GM19438 (cell line): ENCODE results near the gene ARPC5L.
"Not testable (repeated sequence)": the region's sequence is repeated elsewhere in the genome, so short reads cannot be mapped to it uniquely, and the experiment has no call there.

Experiments
- ATAC-seq: cut with Tn5 transposase; IDR thresholded peaks from one replicate; pipeline ENCODE4 v1.9.1; 2021; ENCODE audit warnings: low read depth; ENCODE audit not compliant: unreplicated experiment

ARPC5L gene

GRCh38 chr9:124861342-124862229, at the start of gene ARPC5L, which contains the start of gene RPL35:
ARPC5L (plus strand) TSS chr9:124862130; CDS start chr9:124869291, 7,161 bp downstream.
RPL35 (minus strand) TSS chr9:124861957; CDS start chr9:124861912, 45 bp downstream.
- ATAC-seq = peak; percentile 83

- no peak for ATAC-seq
These were observed 49.5 kb upstream of the ARPC5L start for GRCh38 chr9:124812441-124812876.

GRCh38 chr9:124813041-124813440, 48.9 kb upstream of the ARPC5L start:
- no peak for ATAC-seq

GRCh38 chr9:124813501-124814163, 48.3 kb upstream of the ARPC5L start:
- no peak for ATAC-seq

GRCh38 chr9:124814164-124814535, 47.8 kb upstream of the ARPC5L start:
- ATAC-seq = no peak

GRCh38 chr9:124815601-124816000, 46.3 kb upstream of the ARPC5L start:
- ATAC-seq = no peak

- no peak for ATAC-seq
These were observed 43.3 kb upstream of the ARPC5L start for GRCh38 chr9:124818431-124819281.

- no peak for ATAC-seq
These were observed 41.0 kb upstream of the ARPC5L start for GRCh38 chr9:124820698-124821623.

GRCh38 chr9:124828489-124829333, 33.2 kb upstream of the ARPC5L start:
- ATAC-seq = no peak

- ATAC-seq = no peak
These were observed 32.6 kb upstream of the ARPC5L start for GRCh38 chr9:124829334-124829669.

- no peak for ATAC-seq
These were observed 31.3 kb upstream of the ARPC5L start for GRCh38 chr9:124830593-124830992.

- ATAC-seq = no peak
These were observed 30.1 kb upstream of the ARPC5L start for GRCh38 chr9:124831642-124832364.

- ATAC-seq = no peak
These were observed 27.3 kb upstream of the ARPC5L start for GRCh38 chr9:124834591-124834990.

- no peak for ATAC-seq
These were observed 26.8 kb upstream of the ARPC5L start for GRCh38 chr9:124835026-124835557.

- ATAC-seq = not testable (repeated sequence)
These were observed 23.8 kb upstream of the ARPC5L start for GRCh38 chr9:124838132-124838531.

GRCh38 chr9:124838567-124839275, 23.2 kb upstream of the ARPC5L start:
- not testable (repeated sequence) for ATAC-seq

- ATAC-seq = no peak
These were observed 22.2 kb upstream of the ARPC5L start for GRCh38 chr9:124839612-124840299.
